ENCODE results near the gene GREB1.

The GREB1 gene, protein sequence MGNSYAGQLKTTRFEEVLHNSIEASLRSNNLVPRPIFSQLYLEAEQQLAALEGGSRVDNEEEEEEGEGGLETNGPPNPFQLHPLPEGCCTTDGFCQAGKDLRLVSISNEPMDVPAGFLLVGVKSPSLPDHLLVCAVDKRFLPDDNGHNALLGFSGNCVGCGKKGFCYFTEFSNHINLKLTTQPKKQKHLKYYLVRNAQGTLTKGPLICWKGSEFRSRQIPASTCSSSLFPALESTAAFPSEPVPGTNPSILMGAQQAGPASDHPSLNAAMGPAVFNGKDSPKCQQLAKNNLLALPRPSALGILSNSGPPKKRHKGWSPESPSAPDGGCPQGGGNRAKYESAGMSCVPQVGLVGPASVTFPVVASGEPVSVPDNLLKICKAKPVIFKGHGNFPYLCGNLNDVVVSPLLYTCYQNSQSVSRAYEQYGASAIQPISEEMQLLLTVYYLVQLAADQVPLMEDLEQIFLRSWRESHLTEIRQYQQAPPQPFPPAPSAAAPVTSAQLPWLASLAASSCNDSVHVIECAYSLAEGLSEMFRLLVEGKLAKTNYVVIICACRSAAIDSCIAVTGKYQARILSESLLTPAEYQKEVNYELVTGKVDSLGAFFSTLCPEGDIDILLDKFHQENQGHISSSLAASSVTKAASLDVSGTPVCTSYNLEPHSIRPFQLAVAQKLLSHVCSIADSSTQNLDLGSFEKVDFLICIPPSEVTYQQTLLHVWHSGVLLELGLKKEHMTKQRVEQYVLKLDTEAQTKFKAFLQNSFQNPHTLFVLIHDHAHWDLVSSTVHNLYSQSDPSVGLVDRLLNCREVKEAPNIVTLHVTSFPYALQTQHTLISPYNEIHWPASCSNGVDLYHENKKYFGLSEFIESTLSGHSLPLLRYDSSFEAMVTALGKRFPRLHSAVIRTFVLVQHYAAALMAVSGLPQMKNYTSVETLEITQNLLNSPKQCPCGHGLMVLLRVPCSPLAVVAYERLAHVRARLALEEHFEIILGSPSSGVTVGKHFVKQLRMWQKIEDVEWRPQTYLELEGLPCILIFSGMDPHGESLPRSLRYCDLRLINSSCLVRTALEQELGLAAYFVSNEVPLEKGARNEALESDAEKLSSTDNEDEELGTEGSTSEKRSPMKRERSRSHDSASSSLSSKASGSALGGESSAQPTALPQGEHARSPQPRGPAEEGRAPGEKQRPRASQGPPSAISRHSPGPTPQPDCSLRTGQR (N-terminal part only)

DNA sequence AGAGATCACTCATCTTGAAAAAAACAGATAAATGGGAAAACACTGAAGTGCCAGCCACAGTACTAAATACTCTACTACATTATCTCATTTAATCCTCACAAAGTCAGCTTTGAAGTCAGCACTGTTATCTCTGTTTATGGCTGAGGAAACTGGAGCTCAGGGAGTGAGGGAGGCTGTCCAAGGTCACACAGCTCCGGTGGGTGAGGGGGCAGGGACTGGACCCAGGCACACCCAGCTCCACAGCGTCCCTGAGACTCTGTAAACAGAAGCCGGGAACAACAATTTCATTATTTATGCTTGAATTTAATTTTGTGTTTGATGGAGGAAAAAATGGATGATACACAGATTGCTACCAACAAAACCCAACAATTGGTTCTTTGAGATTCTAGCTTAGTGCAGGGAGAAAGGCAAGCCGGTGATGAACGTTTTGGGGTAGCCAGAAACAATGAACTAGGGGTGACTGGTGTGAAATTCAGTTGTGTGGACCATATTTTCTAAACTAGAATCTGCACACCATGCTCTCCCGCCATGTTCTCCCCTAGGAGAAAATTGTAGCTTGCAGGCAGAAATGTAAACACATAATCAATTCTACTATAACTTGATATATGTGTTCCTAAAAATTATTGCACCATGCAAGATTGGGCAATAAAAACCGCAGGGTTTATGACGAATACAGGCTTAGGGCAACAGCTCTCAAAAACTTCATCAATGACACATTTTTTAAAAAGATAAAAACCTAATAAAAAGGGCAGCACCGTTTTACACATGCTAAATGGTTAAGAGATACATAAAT lies at the start of gene GREB1:
Gene GREB1 (plus strand): TSS at position 768 of the 793 bp plus-strand sequence. CDS start 22,570 bp downstream, outside the sequence.
- DNase-seq (ENCODE audit: low read depth): no peak

DNA sequence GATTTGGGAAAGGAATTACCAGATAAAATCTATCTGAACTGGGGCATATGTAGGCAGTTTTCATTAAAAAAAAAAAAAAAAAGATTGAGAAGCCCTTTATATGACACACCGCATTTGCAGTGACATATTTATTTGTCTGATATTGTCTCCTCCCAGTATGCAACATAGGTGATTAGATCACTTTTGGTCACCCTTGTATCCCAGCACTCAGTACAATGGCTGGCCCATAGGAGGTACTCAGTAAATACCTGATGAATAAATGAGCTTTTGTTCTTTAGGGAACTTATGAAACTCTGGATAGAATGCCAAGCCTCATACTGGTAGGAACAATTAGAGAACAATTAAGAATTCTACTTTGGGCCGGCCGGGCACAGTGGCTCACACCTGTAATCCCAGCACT lies 45.0 kb upstream of the GREB1 start:
- DNase-seq (ENCODE audit: low read depth): no peak

DNA sequence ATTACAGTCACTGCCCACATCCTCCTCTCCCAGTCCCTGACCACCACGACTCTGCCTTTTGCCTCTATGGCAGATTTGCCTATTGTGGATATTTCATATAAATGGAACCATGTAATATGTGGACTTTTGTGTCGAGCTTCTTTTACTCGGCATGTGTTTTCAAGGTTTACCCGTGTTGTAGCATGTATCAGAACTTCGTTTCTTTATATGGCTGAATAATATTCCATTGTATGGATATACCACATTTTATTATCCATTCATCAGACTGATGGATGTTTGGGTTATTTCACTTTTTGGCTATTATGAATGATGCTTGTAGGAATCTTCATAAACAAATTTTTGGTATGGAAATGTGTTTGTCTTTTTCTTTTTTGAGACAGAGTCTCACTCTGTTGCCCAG lies 43.7 kb upstream of the GREB1 start:
- no peak for DNase-seq (ENCODE audit: low read depth)

DNA sequence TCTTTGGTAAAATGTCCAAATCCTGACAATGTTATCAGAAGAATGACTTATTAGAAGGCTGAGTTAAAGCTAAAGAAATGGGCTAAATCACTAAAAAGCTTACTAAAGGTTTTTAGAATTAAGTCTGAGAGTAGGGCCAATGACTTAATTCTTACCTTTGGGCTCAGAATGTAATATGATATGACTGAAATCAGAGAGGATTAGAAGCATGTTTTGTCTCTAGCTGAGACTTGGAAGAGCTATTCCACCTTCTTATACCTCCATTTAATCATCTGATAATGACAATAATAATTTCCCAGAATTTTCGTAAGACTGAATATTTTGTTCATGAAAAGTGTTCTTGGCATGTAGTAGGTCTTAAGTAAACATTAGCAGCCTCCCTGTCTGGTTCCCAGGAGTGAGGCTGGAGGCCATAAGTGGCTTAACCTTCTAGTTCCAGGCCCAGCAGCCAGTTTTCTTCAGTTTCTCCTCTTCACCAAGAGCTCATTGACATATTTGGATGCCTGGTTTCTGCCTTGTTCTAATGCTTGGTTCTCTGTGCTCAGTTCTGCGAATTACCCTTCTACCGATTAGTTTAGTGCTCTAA lies 42.4 kb upstream of the GREB1 start:
- DNase-seq (ENCODE audit: low read depth): no peak

DNA sequence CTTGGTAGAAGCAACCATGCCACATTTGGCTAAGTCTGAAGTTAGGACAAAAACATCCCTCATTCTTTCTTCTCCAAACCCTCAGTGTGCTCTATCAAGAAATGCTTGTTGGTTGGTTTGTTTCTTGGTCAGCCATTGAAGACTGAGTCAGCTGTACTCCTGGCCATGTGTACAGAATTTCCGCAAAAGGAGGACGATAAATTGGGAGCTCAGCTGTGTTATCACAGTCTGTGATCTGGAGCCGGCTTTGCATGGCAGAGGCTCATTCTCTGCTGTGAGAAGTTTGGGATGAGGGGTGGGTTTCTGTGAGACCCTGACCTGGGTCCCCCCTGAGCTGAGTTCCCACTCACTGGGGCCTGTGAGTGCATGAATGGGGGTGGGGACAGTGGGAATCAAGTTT lies 41.6 kb upstream of the GREB1 start:
- DNase-seq (ENCODE audit: low read depth): no peak

DNA sequence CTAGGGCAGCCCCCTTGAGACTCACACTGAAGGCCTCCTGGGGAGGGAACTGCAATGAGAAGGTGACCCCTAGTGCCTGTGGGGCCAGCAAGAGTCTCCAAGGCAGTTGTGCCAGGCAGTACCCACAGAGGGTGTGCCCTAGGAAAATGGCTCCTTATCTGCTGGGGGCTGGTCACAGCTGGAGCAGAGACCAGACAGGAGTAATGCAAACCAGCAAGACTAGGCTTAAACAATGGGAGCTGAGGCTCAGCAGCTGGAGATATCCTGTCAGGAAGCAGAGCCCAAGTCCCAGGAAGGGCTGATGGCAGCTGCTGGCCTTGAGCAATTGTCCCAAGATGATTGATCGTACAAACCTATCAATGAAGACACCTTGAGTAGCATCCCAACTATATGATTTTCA lies 41.1 kb upstream of the GREB1 start:
- no peak for DNase-seq (ENCODE audit: low read depth)

DNA sequence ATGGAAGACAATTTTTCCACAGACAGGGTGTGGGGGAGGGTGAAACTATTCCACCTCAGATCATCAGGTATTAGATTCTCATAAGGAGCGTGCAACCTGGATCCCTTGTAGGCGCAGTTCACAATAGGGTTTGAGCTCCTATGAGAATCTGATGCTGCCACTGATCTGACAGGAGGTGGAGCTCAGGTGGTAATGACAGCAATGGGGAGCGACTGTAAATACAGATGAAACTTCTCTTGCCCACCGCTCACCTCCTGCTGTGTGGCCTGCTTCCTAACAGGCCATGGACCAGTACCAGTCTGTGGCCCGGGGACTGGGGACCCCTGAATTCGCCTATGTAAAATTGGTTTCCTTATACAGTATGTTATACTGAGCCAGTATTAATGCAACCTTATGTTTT lies 40.6 kb upstream of the GREB1 start:
- DNase-seq (ENCODE audit: low read depth): no peak

DNA sequence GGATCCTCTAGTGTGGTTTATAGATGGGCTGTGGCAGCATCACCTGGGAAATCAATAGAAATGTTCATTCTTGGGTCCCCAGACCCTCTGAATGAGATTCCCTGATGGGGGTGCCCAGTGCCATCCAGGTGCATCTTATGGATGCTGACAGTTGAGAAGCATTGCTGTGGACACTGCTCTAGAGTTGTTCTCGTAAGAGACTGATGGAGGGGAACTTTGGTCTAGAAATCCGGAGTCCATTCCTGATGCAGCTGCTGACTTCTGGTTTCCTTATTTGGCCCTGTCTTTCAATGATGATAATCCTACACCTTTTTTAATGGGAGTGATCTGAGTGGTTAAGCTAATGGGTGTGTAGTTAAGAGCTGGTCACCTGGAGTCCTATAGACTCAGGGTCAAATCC lies 39.5 kb upstream of the GREB1 start:
- DNase-seq (ENCODE audit: low read depth): no peak

DNA sequence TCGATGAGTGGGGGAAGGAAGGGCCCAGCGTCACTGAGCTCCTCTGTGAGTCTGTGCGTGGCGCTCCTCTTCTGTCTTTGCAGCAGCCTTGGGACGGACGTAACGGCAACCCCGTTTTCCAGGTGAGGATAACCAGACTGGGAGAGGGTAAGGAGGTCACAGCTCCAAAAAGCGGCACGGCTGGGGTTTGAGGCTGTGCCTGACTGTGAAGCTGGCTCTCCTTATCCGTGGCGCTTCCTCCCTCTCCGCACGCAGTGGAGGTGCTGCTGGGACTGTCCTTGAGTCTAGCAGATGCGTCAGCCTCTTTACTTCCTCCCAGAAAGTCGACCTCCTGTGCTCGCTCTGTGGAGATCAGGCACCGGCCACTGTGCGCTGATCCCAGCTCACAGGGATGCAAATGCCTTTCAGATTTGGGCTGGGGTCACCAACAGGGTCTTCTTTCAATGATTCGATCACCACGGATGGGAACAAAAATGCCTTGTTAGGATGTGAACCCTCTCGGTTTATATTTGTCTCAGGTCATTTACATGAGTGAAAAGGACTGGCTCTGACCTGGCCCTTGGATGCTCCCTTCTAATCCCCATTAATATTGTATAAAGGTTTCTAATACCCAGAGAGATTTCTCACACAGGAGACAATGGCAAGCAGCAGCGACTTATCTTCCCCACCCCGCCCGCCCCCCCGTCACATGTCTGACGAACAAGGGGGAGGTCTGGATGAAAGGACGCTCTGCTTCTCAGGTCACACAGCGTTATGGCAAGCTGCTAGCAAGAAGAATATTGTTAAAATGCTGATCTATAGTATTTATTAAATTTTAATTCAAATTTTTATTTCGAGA lies 37.8 kb upstream of the GREB1 start:
- no peak for DNase-seq (ENCODE audit: low read depth)

DNA sequence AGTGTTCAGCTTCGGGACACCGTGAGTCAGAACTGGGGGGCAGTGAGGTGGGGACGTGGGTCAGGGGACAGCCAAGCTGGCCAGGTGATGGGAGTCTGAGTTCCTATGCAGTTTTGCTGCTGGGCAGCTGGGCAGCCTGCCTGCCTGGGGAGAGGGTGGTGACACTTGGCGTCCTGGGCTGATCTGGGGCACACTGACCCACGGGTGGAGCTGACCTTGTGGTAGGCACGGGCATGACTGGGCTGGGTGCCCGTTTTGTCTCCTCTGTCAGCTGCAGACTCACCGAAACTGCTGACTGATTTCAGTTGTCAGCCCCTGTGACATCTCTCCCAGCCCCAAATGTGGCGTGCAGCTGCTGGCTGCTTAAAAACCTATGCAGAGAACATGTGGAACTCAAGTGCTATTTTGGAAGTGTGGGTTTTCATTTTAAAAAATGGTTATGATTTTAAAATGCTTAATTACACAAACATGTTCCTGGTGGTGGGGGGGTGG lies 35.3 kb upstream of the GREB1 start:
- no peak for DNase-seq (ENCODE audit: low read depth)

DNA sequence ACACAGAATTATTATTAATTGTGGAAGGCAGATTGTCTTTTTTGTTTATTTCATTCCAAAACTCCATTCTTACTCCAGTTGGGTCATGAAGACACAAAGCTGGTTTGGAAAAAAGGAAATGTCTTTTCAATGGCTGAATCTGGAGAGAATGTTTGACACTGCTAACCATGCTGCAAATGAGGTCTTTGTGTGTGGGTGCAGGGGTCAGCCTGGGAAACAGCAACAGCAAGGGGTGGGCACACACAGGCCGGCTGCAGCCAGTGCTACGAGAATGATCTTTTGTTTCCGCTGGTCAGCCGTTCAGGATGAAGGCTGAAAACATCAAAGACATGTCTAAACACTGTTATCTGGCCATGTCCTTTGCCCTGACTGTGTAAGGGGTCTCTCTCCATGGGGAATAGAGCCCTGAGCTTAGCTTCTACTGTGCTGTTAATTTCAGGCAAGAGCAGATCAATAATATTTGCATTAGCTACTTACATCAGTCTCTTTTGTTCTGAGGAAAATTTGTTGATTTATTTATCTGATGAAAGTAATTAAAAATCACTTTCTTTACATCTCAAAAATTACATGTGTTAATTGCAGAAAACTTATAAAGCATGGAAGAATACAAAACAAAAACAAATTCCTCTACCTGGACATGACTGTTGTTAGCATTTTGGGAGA lies 34.6 kb upstream of the GREB1 start:
- no peak for DNase-seq (ENCODE audit: low read depth)

DNA sequence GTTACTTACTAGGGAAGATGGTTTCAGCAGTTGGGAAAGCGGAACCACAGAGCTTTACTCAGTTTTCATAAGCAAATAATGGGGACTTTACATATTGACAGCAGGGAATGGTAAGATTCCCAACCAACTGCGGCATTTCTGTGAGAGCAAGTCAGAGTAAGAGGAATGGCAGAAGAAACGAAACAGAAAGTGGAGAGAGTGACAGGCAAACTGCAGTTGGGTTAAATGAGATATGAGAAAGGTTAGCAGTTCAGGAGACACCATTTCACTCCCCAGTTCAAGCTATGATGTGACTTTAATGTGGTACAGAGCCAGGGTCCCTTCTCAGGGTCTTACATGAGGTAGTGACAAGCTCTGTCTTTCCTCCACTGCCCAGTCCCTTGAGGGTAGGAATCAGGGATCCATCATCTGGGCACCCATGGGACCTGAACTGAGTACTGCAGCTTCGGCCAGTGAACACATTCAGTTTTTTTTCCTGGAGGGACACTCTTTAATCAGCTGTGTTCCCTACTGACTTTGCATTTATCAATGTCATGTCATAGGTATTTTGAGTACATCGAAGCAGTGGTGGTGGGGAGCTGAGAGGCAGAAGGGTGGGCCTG lies 33.0 kb upstream of the GREB1 start:
- DNase-seq (ENCODE audit: low read depth): no peak

DNA sequence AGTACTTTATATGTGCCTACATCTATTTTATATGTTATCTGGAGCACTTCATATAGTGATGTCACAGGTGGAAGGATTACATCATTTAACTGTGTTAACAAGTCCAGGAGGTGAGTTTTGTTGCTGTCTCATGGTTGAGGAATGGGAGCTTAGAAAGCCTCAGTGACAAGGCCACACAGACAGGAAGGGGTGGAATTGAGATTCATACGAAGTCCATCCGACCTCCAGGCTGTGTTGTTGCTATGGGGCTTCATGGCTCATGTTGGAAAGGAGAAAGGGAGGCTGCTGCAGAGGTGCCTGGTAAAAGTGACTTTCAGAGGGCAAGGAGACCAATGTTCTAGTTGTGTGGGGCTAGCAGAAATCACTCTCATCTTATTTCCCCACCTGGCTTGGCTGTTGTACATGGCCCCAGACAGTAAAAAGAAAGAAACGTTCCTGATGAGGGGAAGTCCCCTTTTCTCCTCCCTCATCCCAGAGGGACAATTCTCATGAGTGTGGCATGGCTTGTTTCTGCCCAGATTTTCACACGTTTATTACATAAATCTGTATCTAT lies 31.0 kb upstream of the GREB1 start:
- no peak for DNase-seq (ENCODE audit: low read depth)

DNA sequence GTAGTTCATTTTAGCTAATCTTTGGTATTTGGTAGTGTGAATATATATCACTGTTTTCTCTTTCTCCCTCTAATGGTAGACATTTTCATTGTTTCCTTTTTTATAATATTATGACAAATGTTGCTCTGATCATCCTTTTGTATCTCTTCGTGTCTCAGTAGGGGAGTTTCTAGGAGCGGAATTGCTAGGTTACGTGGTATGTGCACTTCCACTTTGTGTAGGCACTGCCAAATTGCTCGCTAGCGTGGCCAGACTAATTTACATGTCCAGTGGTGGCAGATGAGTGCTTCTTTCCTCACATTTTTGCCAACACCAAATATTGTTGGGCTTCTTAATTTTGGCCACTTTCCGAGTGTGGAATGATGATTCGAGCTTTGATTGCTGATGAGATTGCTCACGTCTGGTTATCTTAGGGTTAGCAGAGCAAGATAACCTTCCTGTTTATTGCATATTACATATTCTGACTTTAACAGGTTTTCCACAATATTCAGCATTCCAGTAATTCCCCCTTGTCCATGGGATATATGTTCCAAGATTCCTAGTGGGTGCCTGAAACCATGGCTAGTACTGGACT lies 30.4 kb upstream of the GREB1 start:
- DNase-seq (ENCODE audit: low read depth): no peak

DNA sequence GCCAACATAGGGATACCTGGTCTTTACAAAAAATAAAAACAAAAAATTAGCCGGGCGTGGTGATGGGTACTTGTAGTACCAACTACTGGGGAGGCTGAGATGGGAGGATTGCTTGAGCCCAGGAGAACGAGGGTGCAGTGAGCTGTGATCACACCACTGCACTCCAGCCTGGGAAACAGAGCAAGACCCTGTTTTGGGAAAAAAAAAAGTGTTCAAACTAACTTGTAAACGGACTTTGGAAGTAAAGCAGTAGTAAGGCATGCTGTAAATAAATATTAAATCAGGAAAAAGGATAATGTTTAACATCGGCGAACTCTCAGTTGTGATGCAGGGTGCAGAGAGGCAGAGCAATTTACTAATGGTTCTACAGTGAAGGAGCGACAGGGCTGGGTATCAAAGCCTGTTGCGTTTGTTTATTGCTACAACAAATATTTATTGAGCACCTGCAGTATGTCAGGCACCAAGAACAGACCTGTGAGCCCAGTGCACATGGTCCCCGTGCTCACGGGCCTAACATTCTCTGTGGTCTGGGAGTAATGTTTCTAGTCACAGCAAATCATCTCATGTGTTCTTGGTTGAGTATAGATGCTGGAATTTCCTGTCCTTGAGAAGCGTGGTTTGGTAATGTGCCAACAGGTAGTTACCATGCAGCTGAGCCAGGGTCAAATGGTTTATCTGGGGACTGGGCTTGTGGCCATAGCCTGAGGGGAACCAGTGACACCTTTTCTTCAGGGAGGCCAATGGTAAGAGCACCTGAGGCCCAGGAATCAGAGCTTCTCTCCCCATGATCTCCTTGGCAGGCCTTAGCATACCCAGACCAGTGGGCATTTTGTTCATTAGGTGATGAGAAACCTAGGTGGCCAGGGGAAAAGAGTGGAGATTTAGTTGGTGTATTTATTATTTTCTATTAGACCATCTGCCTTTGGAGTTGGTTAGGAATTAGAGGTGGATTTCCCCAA lies 27.9 kb upstream of the GREB1 start:
- DNase-seq (ENCODE audit: low read depth): no peak

DNA sequence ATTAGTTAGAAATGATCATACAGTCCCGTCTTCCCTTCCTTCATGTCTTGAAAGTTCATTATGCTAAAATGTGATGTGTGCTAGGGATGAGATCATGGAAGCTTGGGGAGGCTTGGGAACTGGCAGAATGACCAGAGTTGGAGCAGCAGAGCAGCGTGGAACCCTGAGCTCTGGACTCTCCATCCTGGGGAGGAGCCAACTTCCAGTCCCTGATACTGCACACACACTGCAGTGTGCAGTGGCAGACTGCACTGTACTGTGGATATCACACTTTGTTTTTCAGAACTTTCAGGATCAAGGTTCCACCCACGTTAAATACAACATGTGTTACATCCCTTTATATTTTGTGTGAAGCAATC lies 27.3 kb upstream of the GREB1 start:
- no peak for DNase-seq (ENCODE audit: low read depth)

DNA sequence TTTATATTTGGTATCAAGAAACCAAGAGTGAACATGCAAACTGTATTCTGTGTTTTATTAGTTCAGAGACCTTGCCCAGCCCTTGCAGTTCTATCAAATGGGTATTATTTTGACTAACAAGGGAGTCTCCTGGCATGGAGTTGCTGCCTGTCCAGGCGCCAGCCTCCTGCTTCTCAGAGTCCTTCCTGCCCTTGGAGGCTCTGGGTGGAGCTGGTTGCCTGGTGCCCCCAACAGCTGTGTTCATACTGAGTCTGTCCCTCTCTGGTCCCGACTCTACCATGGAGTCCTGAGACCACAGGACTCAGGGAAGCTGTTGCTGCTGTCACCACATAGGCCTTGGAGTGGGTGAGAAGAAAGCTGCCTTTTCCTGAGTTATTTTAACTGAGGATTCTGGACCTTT lies 26.3 kb upstream of the GREB1 start:
- DNase-seq (ENCODE audit: low read depth): no peak

DNA sequence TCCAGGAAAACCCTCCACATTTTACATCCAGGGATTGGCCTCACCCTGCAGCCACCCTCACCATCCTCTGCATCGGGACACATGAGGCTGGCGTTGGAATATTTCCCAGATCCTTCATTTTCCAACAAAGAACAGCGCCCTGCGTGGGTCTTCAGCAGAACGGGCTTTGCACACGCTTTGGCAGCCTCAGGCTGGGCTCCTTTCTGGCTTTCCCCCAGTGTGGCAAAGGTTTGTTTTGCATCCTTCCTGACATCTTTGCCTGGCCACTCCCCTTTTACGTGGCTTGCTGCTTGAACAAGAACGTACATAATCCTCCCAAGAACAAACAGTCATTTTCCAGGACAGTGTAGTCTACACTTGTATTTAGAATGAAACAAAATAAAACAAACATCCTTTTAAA lies 25.6 kb upstream of the GREB1 start:
- DNase-seq (ENCODE audit: low read depth): no peak
